ENCODE measurements around the gene DMRTB1. TPM values are rescaled to one million over a fixed set of nuclear protein-coding genes. Genes with fewer than 3 reads are reported as not detected.
A peak's percentile ranks its signal among the peaks of the same experiment; 100 is the strongest.

DMRTB1 gene
- total and polyA plus RNA-seq, 2 of the 8 experiments (the other 6 are each of a cell fraction or from before 2014, with no cell fraction given) = 0.06 to 0.35 TPM

DNA sequence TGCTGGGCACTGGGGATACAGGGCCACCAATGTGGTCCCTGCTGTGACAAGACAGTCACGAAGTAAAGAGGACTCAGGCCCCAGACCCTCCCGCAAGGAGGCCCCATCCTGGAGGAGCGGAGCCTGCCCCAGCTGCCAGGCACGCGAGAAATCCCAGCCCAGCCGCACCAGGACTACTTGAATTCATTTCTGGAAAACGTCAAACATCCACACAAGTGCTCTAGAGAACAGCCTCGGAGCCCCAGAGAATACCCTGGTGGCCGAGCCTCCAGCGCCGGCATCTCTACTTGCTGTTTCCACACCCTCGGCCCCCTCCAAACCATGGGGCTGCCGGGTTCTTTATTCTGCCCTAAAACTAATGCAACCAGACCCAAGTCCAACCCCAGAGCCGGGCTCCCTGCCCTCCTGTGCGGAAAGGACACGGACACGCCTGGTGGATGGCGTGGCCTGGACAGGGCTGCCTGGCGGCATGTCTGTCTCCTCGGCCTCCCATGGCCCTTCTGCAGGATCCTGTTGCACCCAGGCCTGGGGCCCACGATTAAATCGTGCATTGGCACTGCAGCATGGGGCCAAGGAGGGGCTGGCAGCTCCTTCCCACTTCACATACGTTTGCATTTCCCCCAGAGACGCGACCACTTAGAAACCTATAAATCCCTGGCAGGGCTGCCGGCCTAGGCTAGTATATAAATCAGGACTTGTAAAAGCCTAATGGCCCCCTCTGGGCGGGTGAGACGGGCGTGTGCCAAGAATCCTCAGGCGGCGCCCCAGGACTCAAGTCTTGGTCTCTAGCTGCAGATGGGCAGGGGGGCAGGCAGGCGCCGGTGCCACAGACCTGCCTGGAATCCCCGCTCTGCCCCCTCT is 41.2 kb downstream of the DMRTB1 start:
- H2BK20ac ChIP-seq (ENCODE audit: low read length) = 0 out of 2 replicates have a peak overlapping the region, but pooled peaks have one; percentile 3
- no peak overlapping the region for H3K56ac ChIP-seq (replicated peaks; ENCODE audit: insufficient read length, low read depth, low read length)
- H2AFZ ChIP-seq (ENCODE audit: low read length) = no peak overlapping the region
- no peak overlapping the region for H3K9ac ChIP-seq (replicated peaks in 1 of 4; ENCODE audit: extremely low read depth in 1 of 4, low read depth in 3 of 4, low read length in 3 of 4)
- no peaks in the 10 kb centered on the region for H3K79me1 ChIP-seq (ENCODE audit: low read depth, low read length)
- no peaks in the 10 kb centered on the region for H3K79me2 ChIP-seq (ENCODE audit: control insufficient read depth in 1 of 2, insufficient read depth in 2 of 2, low read length in 2 of 2)
- H3K27me3 ChIP-seq (replicated peaks in 1 of 4; ENCODE audit: control insufficient read depth in 3 of 4, extremely low read depth in 1 of 4, insufficient read depth in 3 of 4, low read length in 3 of 4) = no peaks in the 10 kb centered on the region; a peak in 2 of 7 replicates
- no peak overlapping the region for H3K4me3 ChIP-seq (ENCODE audit: extremely low read depth in 1 of 4, insufficient read depth in 2 of 4, low read depth in 3 of 4, low read length in 4 of 4)
- 87% methylated on average over 34 of the region's 34 CpGs; no CpG with 5 or more reads in 1 of the 2 experiments for WGBS, 2 experiments (ENCODE audit: extremely low coverage in 1 of 2, insufficient coverage in 1 of 2, insufficient read length in 1 of 2, insufficient replicate concordance in 2 of 2, low coverage in 1 of 2, low lambda C conversion rate in 2 of 2, missing lambda C conversion rate in 1 of 2)
- FAIRE-seq (no peak), DNase-seq (ENCODE audit: low read depth in 1 of 2, low spot score in 2 of 2) (no peak)
- H4K20me1 ChIP-seq (replicated peaks in 1 of 2; ENCODE audit: control insufficient read depth in 1 of 2, insufficient read depth in 2 of 2, low read length in 2 of 2) = no peaks in the 10 kb centered on the region
- H2BK5ac ChIP-seq (ENCODE audit: low read depth, low read length) = 0 out of 2 replicates have a peak overlapping the region, but pooled peaks have one; percentile 52
- peak overlapping the region; percentile 76 for H2BK120ac ChIP-seq (replicated peaks; ENCODE audit: low read depth, low read length)
- H3K23me2 ChIP-seq (ENCODE audit: low read depth, low read length) = no peaks in the 10 kb centered on the region
- no peak overlapping the region for H3K23ac ChIP-seq (ENCODE audit: insufficient read length)
- no peak overlapping the region for H2AK5ac ChIP-seq (ENCODE audit: low read depth, low read length)
- no peak overlapping the region for H3K4ac ChIP-seq (replicated peaks; ENCODE audit: insufficient read length, low read depth, low read length)
- 0 out of 2 replicates have a peak overlapping the region, but pooled peaks have one; percentile 75 for H2BK12ac ChIP-seq (ENCODE audit: low read depth, low read length)
- H3K4me1 ChIP-seq (replicated peaks in 1 of 4; ENCODE audit: control insufficient read depth in 3 of 4, insufficient read depth in 4 of 4, low read length in 3 of 4) = peaks cover 0 to 20% (median 12%) of the 10 kb centered on the region in 4 experiments; a peak in 6 of 7 replicates
- CTCF ChIA-PET (ENCODE audit: partially characterized antibody) = interaction anchor here (0.6 to 4.4 kb wide), 8 partner anchors 11 to 425 kb away, joined by 3 to 40 read pairs (median 4); no protein-coding TSS in a partner anchor
- H4K91ac ChIP-seq (replicated peaks; ENCODE audit: insufficient read length, low read length) = no peak overlapping the region
- peak overlapping the region; percentile 45 for H4K8ac ChIP-seq (ENCODE audit: extremely low read depth, insufficient read depth, low read length)
- H3K4me2 ChIP-seq (ENCODE audit: insufficient read depth in 1 of 2, low read depth in 2 of 2, low read length in 2 of 2) = no peak overlapping the region
- no peak overlapping the region for H3K14ac ChIP-seq (ENCODE audit: insufficient read length)
- no peak overlapping the region for H2BK15ac ChIP-seq (ENCODE audit: low read length)
- no peaks in the 10 kb centered on the region for H3K36me3 ChIP-seq (ENCODE audit: control insufficient read depth in 2 of 4, insufficient read depth in 4 of 4, low read length in 3 of 4)
- H3K27ac ChIP-seq (ENCODE audit: low read depth, low read length) = no peak overlapping the region
- no peak overlapping the region; the same call in 1 of the 2 replicates for H3K18ac ChIP-seq (ENCODE audit: extremely low read depth, low read length)
- no peak overlapping the region for H4K5ac ChIP-seq (ENCODE audit: insufficient read length, low read depth, low read length)
- POLR2A ChIA-PET (ENCODE audit: partially characterized antibody) = interaction anchor here (0.8 kb wide), 1 partner anchor 105 kb away, joined by 3 read pairs; no protein-coding TSS in a partner anchor
- no peaks in the 10 kb centered on the region for H3K9me3 ChIP-seq (ENCODE audit: insufficient read depth in 2 of 2, low read depth in 1 of 2, low read length in 1 of 2)
